Left ventricle myocardium inferior (tissue), 1 donor: ENCODE measurements around the gene NEDD9. TPM values are rescaled to one million over a fixed set of nuclear protein-coding genes. Genes with fewer than 3 reads are reported as not detected.
A peak's percentile ranks its signal among the peaks of the same experiment; 100 is the strongest.

ENCODE experiments used
- DNase-seq: peaks from one replicate; pipeline ENCODE4 v3.0.0-alpha.2; 2020
- H3K27ac ChIP-seq: fragments of 200-600 bp; replicated peaks from 2 replicates; pipeline ENCODE4 v1.8.0; 2021
- H3K27me3 ChIP-seq: fragments of 200-600 bp; 2 replicates; pipeline ENCODE4 v1.8.0; 2021; ENCODE audit warnings: low read depth
- H3K36me3 ChIP-seq: fragments of 200-600 bp; 2 replicates; pipeline ENCODE4 v1.8.0; 2021
- H3K4me1 ChIP-seq: fragments of 200-600 bp; 2 replicates; pipeline ENCODE4 v1.8.0; 2021
- H3K4me3 ChIP-seq: fragments of 200-600 bp; 2 replicates; pipeline ENCODE4 v1.8.0; 2021; ENCODE audit warnings: mild to moderate bottlenecking, moderate library complexity
- H3K9me3 ChIP-seq: fragments of 200-600 bp; replicated peaks from 2 replicates; pipeline ENCODE4 v1.8.0; 2021
- CTCF ChIP-seq: fragments of 200-600 bp; IDR thresholded peaks from 2 replicates; pipeline ENCODE4 v1.8.0; 2021; ENCODE audit warnings: antibody characterized with exemption, mild to moderate bottlenecking, borderline replicate concordance
- intact Hi-C: fragments of 100-400 bp; cut with micrococcal nuclease; formaldehyde crosslinking; loops from one replicate; pipeline ENCODE4 v1.11.0; 2022
- total RNA-seq: library from RNA; stranded (reverse); fragmentation: NEBNext Ultra II Directional; extraction: Animal tissue kit (Norgen Biotek cat#: 25700); gene quantifications from one replicate; pipeline ENCODE4 v1.2.1, GENCODE V29; 2021
- donor health status: DM: no; HTN: yes; CAD: no; lungs with severe emphysema.

Gene NEDD9
- total RNA-seq, 1 donor from 2014 or later, result 28.1 TPM

- H3K4me3 ChIP-seq, result no peak overlapping the region
- H3K27ac ChIP-seq, result peak overlapping the region; percentile 87
- no peaks in the 10 kb centered on the region for H3K9me3 ChIP-seq
- TF ChIP-seq CTCF, result no peak
- intact Hi-C loops, result no loop called here
- peaks cover 99% of the 10 kb centered on the region for H3K4me1 ChIP-seq
- no peak for DNase-seq
- H3K36me3 ChIP-seq, result peaks cover 17% of the 10 kb centered on the region
- no peaks in the 10 kb centered on the region for H3K27me3 ChIP-seq
Measured at GRCh38 chr6:11208854-11209253, 23.6 kb downstream of the NEDD9 start.

- H3K4me3 ChIP-seq, result no peak overlapping the region
- DNase-seq, result no peak
- intact Hi-C loops, result no loop called here
- no peaks in the 10 kb centered on the region for H3K27me3 ChIP-seq
- peaks cover 99% of the 10 kb centered on the region for H3K4me1 ChIP-seq
- TF ChIP-seq CTCF, result no peak
- H3K36me3 ChIP-seq, result peaks cover 17% of the 10 kb centered on the region
- no peaks in the 10 kb centered on the region for H3K9me3 ChIP-seq
- H3K27ac ChIP-seq, result peak overlapping the region; percentile 87
Measured at GRCh38 chr6:11208267-11208666, 24.2 kb downstream of the NEDD9 start.

GRCh38 chr6:11207199-11207968 is 25.1 kb downstream of the NEDD9 start:
- Histone ChIP-seq H3K4me3 (no peak overlapping the region), H3K27me3 (no peaks in the 10 kb centered on the region), H3K36me3 (peaks cover 17% of the 10 kb centered on the region), H3K27ac (peak overlapping the region; percentile 52), H3K4me1 (peaks cover 99% of the 10 kb centered on the region), H3K9me3 (no peaks in the 10 kb centered on the region)
- no peak for TF ChIP-seq CTCF
- DNase-seq, result peak; percentile 38
- intact Hi-C loops, result no loop called here

- no peak for DNase-seq
- Histone ChIP-seq H3K27ac (peak overlapping the region; percentile 52), H3K9me3 (no peaks in the 10 kb centered on the region), H3K27me3 (no peaks in the 10 kb centered on the region), H3K36me3 (peaks cover 17% of the 10 kb centered on the region), H3K4me3 (no peak overlapping the region), H3K4me1 (peaks cover 99% of the 10 kb centered on the region)
- no peak for TF ChIP-seq CTCF
- intact Hi-C loops, result no loop called here
Measured at GRCh38 chr6:11206576-11206975, 25.9 kb downstream of the NEDD9 start.

- Histone ChIP-seq H3K27me3 (no peaks in the 10 kb centered on the region), H3K4me1 (peaks cover 99% of the 10 kb centered on the region), H3K9me3 (no peaks in the 10 kb centered on the region), H3K36me3 (peaks cover 28% of the 10 kb centered on the region), H3K27ac (no peak overlapping the region), H3K4me3 (no peak overlapping the region)
- no peak for TF ChIP-seq CTCF
- no peak for DNase-seq
- intact Hi-C loops, result no loop called here
Measured at GRCh38 chr6:11204794-11205366, 27.6 kb downstream of the NEDD9 start.
